Measurements from ENCODE around the gene CST6. TPM values are rescaled to one million over a fixed set of nuclear protein-coding genes. Genes with fewer than 3 reads are reported as not detected.

Gene CST6
- total and polyA plus RNA-seq, 2 of the 13 experiments (the other 11 are each of a cell fraction or from before 2014, with no cell fraction given), result not detected

- TF ChIP-seq RXRA (CRISPR knock-in tag; IDR thresholded peaks at IDR 0.05) (0 out of 2 replicates have a peak, but pooled peaks have one; percentile 1), FOXC1 (CRISPR knock-in tag; IDR thresholded peaks at IDR 0.05; ENCODE audit: borderline replicate concordance) (no peak), ZBTB3 (CRISPR knock-in tag; IDR thresholded peaks at IDR 0.05; ENCODE audit: borderline replicate concordance, low read depth) (no peak), TRIM24 (CRISPR knock-in tag; IDR thresholded peaks at IDR 0.05) (no peak), THAP7 (CRISPR knock-in tag; IDR thresholded peaks at IDR 0.05) (no peak), ETV6 (CRISPR knock-in tag; conservative IDR thresholded peaks at IDR 0.05) (no peak), CCDC6 (CRISPR knock-in tag; IDR thresholded peaks at IDR 0.05) (peak; percentile 7; the same call in 1 of the 2 replicates), HNF4G (IDR thresholded peaks at IDR 0.05; ENCODE audit: borderline replicate concordance, low read depth, low read length) (peak; percentile 80), HNF4G (CRISPR knock-in tag; IDR thresholded peaks at IDR 0.05; ENCODE audit: borderline replicate concordance, low read depth) (no peak), ZNF576 (CRISPR knock-in tag; IDR thresholded peaks at IDR 0.05) (0 out of 2 replicates have a peak, but pooled peaks have one; percentile 68), MYPOP (CRISPR knock-in tag; IDR thresholded peaks at IDR 0.05) (no peak)
Observed at GRCh38 chr11:66052664-66052982, 40.8 kb downstream of the CST6 start (continued).

- intact Hi-C loops (cut with micrococcal nuclease; ENCODE audit: unreplicated experiment) (no loop called here), in situ Hi-C loops (cut with HindIII; ENCODE audit: extremely low pct_ligation_motif_present, low pct_unique_long_range_greater_than_20kb) (no loop called here)
- H3K4me3 ChIP-seq (replicated peaks in 1 of 3; ENCODE audit: insufficient read depth in 1 of 3, low read depth in 2 of 3, low read length in 3 of 3), result no peak overlapping the region
- peaks cover 40% of the 10 kb centered on the region for H3K4me1 ChIP-seq (ENCODE audit: insufficient read depth, low read length)
- H2AFZ ChIP-seq (ENCODE audit: low read length), result no peak overlapping the region
- H3K4me2 ChIP-seq (ENCODE audit: low read depth, low read length), result no peak overlapping the region
- ATAC-seq (no peak), DNase-seq (ENCODE audit: low spot score) (no peak), FAIRE-seq (no peak)
- peaks cover 24% of the 10 kb centered on the region for H3K79me2 ChIP-seq (ENCODE audit: insufficient read depth, low read length)
- ChIA-PET POLR2A (interaction anchor here (4.8 kb wide), 1 partner anchor 14 kb away, joined by 40 read pairs; the partner anchor contains the start of gene PACS1), CTCF (ENCODE audit: low intra/inter-chr PET ratio, low total read pairs) (no interaction called here)
- peaks cover 28 to 50% of the 10 kb centered on the region in 2 experiments for H3K36me3 ChIP-seq (replicated peaks in 1 of 2; ENCODE audit: control insufficient read depth in 1 of 2, insufficient read depth in 2 of 2, low read length in 2 of 2)
- H3K9ac ChIP-seq (ENCODE audit: insufficient read depth, low read depth, low read length), result no peak overlapping the region
- H3K27me3 ChIP-seq (ENCODE audit: control insufficient read depth in 1 of 2, insufficient read depth in 2 of 2, low read length in 2 of 2), result peaks cover 0 to under 1% of the 10 kb centered on the region in 2 experiments; a peak in 1 of 5 replicates
- 96% methylated on average over 7 of the region's 7 CpGs for WGBS (ENCODE audit: low lambda C conversion rate)
- no peaks in the 10 kb centered on the region for H4K20me1 ChIP-seq (ENCODE audit: insufficient read depth, low read length)
- BruUV-seq (replicated peaks), result no TSS peak
- no peak overlapping the region for H3K27ac ChIP-seq (ENCODE audit: extremely low read length, insufficient read depth, low read length)
- no peaks in the 10 kb centered on the region for H3K9me3 ChIP-seq (ENCODE audit: low read length)
- TF ChIP-seq EP300 (IDR thresholded peaks at IDR 0.05; ENCODE audit: low read depth in 2 of 2, low read length in 2 of 2) (no peak), EP300 (CRISPR knock-in tag; IDR thresholded peaks at IDR 0.05; ENCODE audit: borderline replicate concordance) (no peak), MAFG (CRISPR knock-in tag; IDR thresholded peaks at IDR 0.05) (no peak), HIVEP1 (CRISPR knock-in tag; IDR thresholded peaks at IDR 0.05) (no peak), TEAD3 (CRISPR knock-in tag; optimal IDR thresholded peaks at IDR 0.05; ENCODE audit: borderline replicate concordance) (no peak), ZNF597 (CRISPR knock-in tag; IDR thresholded peaks at IDR 0.05) (no peak), RFXAP (CRISPR knock-in tag; IDR thresholded peaks at IDR 0.05; ENCODE audit: borderline replicate concordance) (no peak)
Observed at GRCh38 chr11:66055021-66055420, 43.2 kb downstream of the CST6 start.

Measured in HepG2 (cell line).